ENCODE data around the gene MFSD2A. TPM values are rescaled to one million over a fixed set of nuclear protein-coding genes. Genes with fewer than 3 reads are reported as not detected.

The MFSD2A gene
- total and polyA plus RNA-seq, 9 of the 15 experiments (the other 6 are each of a cell fraction or from before 2014, with no cell fraction given), result 0.06 to 0.40 (median 0.15) TPM; not detected in 4

GRCh38 chr1:39971138-39971537 is 16.2 kb downstream of the MFSD2A start:
- Histone ChIP-seq H2AFZ (ENCODE audit: low read depth, low read length) (no peak overlapping the region), H3K27ac (ENCODE audit: extremely low read depth, low read depth, low read length) (no peak overlapping the region), H3K9ac (ENCODE audit: insufficient read depth in 1 of 2, low read depth in 2 of 2, low read length in 2 of 2) (no peak overlapping the region), H3K9me3 (replicated peaks; ENCODE audit: control insufficient read depth, insufficient read depth, low read depth, low read length) (no peaks in the 10 kb centered on the region), H3K4me3 (no peak overlapping the region), H4K20me1 (replicated peaks; ENCODE audit: control insufficient read depth, insufficient read depth, low read length) (no peaks in the 10 kb centered on the region), H3K4me1 (replicated peaks in 1 of 2; ENCODE audit: control insufficient read depth in 2 of 2, insufficient read depth in 2 of 2, low read length in 2 of 2) (peaks cover 4% of the 10 kb centered on the region in 2 experiments; a peak in 4 of 5 replicates), H3K4me2 (ENCODE audit: insufficient read depth, low read length) (no peak overlapping the region), H3K36me3 (ENCODE audit: control insufficient read depth, insufficient read depth, low read length) (no peaks in the 10 kb centered on the region), H3K79me2 (ENCODE audit: control insufficient read depth, insufficient read depth, low read length) (no peaks in the 10 kb centered on the region), H3K9me1 (ENCODE audit: control insufficient read depth, insufficient read depth, low read length) (peaks cover 2% of the 10 kb centered on the region), H3K27me3 (ENCODE audit: control insufficient read depth in 2 of 2, insufficient read depth in 2 of 2, low read length in 2 of 2) (peaks cover 4 to 33% of the 10 kb centered on the region in 2 experiments; a peak in 3 of 5 replicates)
- intact Hi-C loops (cut with micrococcal nuclease) (loop anchor here (5.0 kb wide), 1 partner anchor 269 kb away; no protein-coding TSS in a partner anchor), in situ Hi-C loops (cut with MboI) (loop anchor here (5.0 kb wide), 1 partner anchor 49 kb away; no protein-coding TSS in a partner anchor)
- FAIRE-seq (peak; percentile 44), ATAC-seq (no peak), DNase-seq (ENCODE audit: extremely low read depth in 1 of 4, low spot score in 3 of 4) (no peak)
- CTCF ChIA-PET (ENCODE audit: low intra/inter-chr PET ratio), result interaction anchor here (1.1 kb wide), 1 partner anchor 52 kb away, joined by 5 read pairs; no protein-coding TSS in a partner anchor
- 7% methylated on average over 4 of the region's 4 CpGs for WGBS (ENCODE audit: insufficient coverage, low coverage, missing lambda C conversion rate)
- no peak for TF ChIP-seq MAFK (IDR thresholded peaks at IDR 0.05; ENCODE audit: low read length)
- no peak for TF ChIP-seq MYBL2 (IDR thresholded peaks at IDR 0.05; ENCODE audit: low read depth)
- no peak for TF ChIP-seq MYBL2 (CRISPR knock-in tag; IDR thresholded peaks at IDR 0.05; ENCODE audit: borderline replicate concordance)
- TF ChIP-seq, protein P1, sequence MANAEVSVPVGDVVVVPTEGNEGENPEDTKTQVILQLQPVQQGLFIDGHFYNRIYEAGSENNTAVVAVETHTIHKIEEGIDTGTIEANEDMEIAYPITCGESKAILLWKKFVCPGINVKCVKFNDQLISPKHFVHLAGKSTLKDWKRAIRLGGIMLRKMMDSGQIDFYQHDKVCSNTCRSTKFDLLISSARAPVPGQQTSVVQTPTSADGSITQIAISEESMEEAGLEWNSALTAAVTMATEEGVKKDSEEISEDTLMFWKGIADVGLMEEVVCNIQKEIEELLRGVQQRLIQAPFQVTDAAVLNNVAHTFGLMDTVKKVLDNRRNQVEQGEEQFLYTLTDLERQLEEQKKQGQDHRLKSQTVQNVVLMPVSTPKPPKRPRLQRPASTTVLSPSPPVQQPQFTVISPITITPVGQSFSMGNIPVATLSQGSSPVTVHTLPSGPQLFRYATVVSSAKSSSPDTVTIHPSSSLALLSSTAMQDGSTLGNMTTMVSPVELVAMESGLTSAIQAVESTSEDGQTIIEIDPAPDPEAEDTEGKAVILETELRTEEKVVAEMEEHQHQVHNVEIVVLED (CRISPR knock-in tag; IDR thresholded peaks at IDR 0.05), result peak; percentile 26; the same call in 1 of the 2 replicates
- TF ChIP-seq CCAR2 (IDR thresholded peaks at IDR 0.05; ENCODE audit: low read depth, low read length), result no peak
- no peak for TF ChIP-seq MTA2 (IDR thresholded peaks at IDR 0.05; ENCODE audit: low read depth)
- TF ChIP-seq, protein P2, sequence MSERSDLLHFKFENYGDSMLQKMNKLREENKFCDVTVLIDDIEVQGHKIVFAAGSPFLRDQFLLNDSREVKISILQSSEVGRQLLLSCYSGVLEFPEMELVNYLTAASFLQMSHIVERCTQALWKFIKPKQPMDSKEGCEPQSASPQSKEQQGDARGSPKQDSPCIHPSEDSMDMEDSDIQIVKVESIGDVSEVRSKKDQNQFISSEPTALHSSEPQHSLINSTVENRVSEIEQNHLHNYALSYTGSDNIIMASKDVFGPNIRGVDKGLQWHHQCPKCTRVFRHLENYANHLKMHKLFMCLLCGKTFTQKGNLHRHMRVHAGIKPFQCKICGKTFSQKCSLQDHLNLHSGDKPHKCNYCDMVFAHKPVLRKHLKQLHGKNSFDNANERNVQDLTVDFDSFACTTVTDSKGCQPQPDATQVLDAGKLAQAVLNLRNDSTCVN (CRISPR knock-in tag; IDR thresholded peaks at IDR 0.05), result no peak
- TF ChIP-seq ESRRA (IDR thresholded peaks at IDR 0.05; ENCODE audit: borderline replicate concordance, low read depth), result peak; percentile 88
- TF ChIP-seq, protein P3, sequence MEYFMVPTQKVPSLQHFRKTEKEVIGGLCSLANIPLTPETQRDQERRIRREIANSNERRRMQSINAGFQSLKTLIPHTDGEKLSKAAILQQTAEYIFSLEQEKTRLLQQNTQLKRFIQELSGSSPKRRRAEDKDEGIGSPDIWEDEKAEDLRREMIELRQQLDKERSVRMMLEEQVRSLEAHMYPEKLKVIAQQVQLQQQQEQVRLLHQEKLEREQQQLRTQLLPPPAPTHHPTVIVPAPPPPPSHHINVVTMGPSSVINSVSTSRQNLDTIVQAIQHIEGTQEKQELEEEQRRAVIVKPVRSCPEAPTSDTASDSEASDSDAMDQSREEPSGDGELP (CRISPR knock-in tag; IDR thresholded peaks at IDR 0.05; ENCODE audit: borderline replicate concordance), result no peak
- TF ChIP-seq ZC3H11A (IDR thresholded peaks at IDR 0.05; ENCODE audit: low read depth, low read length), result no peak
- no peak for TF ChIP-seq ZNF583 (CRISPR knock-in tag; IDR thresholded peaks at IDR 0.05)
- POLR2A ChIA-PET, result interaction anchor here (0.6 to 1.6 kb wide), 4 partner anchors 52 to 125 kb away, joined by 3 read pairs; no protein-coding TSS in a partner anchor
- no TSS peak for BruUV-seq (replicated peaks)

All from K562 (cell line).